GM19324 (cell line): ENCODE results near the gene RIMBP2.

Experiments
- ATAC-seq: cut with Tn5 transposase; IDR thresholded peaks from one replicate; pipeline ENCODE4 v1.9.1; 2021; ENCODE audit warnings: mild to moderate bottlenecking, moderate library complexity; ENCODE audit not compliant: unreplicated experiment, low FRiP score

Gene RIMBP2

DNA sequence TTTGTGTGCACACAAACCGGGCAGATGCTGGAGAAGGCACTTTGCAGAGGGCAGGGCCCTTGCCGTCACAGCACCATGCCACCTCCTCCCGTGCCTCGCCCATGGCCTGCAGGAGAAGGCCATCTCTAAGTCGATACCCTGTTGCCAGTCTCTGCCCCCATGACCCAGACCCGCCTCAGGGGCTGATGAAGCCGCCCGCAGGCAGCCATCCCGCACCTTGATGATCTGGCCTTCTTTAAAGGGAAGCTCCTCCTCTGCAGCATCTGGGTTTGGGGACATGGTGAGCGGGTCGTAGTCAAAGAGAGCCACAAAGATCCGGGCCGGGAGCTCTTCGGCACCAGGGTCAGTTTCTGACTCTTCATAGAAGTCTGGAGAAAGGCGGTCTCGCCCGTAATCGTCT is 302.2 kb downstream of the RIMBP2 start:
- ATAC-seq: no peak

DNA sequence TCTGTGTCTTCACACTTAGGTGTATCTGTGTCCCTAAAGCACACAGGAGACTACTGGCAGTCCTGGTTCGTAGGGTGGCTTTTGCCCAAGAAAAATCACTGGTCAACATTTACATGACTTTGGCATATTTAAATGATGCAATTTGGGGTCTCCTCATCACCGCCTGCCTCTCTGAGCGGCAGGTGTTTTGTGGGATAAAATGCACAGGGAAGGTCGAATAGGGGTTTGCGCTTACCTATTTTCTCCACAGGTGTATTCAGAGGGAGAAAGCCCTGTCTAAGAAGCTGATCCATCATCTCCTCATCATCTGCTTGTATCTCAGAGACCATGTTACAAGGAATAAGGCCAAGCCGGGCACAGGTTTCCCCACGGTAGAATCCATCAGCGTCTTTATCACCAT is 303.7 kb downstream of the RIMBP2 start:
- no peak for ATAC-seq

GRCh38 chr12:130405332-130405731 is 310.8 kb downstream of the RIMBP2 start:
- no peak for ATAC-seq

DNA sequence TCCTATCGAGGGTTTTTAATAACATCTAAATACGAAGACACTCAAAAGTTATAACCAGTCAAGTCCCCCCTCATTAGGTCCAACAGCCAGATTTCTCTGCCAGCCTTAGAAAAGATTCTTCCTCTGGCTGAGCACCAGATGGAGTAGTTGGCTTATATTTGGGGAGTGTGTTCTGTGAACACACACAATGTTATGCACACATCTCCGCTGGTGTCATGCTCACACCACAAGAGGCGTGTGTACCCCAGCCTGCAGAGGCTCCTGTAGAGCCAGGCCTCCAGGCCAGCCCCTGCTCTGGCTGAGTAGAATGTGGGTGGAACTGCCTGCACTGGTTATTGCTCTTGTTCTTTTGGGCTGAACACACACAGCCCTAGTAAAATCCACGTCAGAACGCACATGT is 314.4 kb downstream of the RIMBP2 start:
- ATAC-seq: no peak

DNA sequence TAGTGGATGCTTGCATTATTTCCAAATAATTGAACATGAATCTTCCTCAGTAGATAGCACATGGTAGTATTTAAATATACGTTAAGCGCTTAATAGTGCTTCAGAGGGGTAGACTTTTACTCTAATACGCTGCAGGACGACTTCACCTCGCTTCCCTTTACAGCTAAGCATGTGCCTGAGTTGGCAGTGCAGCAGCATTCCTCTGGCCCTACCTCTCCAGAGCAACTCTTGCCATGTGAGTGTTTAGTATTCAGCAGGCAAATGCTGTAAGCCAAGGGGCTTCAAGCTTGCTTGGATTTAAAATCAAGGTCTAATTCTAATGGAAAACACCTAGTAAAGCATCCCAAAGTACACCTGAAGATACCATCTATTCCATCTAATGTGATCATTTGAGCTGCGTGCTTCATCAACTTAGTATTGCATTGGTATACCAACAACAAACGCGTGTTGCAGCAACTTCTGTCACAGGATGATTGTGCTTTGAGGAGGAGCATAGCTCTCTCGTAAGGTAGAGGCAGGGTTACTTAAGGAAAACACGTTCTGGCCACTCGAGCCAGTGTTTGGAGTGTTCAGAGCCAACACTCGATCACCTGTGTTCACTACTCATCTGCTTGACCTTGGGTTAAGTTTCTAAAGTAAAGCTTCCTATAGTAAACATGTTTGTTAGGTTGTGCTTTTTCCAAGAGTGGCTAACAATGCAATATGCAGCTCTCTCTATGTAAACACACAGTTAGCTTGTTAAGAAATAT is 317.8 kb downstream of the RIMBP2 start:
- no peak for ATAC-seq

DNA sequence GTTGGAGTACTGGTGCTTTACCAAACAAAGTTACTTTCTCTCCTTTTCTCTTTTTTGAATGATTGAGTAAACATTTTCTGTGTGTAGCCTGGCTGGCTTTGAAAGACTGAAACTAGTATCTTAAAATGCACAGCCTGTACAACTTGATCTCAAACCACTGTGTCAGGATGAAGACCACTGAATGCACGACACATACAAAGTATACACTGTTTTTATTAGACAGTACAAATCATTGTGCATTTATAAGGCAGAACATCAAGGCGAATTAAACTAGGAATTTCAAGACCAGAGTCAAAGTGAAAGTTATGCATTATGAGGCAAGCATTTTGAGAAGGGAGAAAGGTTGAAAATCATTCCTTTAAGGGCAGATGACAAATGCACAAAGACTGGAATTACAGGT is 319.4 kb downstream of the RIMBP2 start:
- no peak for ATAC-seq

GRCh38 chr12:130394906-130395305 is 321.2 kb downstream of the RIMBP2 start:
- ATAC-seq: no peak

DNA sequence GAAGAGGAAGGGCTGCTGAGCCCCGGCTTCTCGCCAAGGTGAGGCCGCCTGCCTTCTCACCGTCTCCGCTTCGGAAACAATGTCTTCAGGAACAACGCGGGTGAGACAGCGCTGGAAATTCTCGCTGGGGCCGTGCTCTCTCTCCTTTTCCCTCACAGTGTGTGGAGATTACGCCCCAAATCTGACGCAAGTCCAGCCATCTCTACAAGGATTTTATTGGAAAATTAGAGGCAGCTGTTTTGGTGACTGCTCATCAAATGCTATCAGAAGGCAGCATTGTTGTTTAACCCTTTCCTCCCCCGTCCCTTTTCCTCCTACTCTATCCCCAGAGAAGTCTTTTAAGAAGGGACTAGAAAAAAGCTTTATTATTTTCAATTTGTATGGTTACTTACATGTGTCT is 324.9 kb downstream of the RIMBP2 start:
- ATAC-seq: no peak

DNA sequence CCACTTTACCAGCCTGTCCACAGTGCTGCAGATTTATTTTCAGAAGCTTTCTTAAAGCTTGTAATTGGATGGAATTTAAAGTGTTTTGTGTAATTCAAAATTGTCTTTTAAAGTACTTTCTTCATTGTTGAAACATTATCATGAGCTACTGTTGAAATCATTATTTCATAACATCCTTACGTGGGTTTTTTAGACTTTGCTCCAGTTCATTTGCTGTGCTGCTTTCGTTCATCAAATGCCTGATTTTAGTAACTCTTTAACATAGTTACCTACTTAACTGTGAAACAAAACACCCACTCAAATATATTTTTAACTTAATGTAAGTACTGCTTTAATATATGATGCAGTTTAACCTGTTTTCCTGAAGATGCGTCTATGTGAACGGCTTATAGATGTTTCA is 330.9 kb downstream of the RIMBP2 start:
- ATAC-seq: no peak

DNA sequence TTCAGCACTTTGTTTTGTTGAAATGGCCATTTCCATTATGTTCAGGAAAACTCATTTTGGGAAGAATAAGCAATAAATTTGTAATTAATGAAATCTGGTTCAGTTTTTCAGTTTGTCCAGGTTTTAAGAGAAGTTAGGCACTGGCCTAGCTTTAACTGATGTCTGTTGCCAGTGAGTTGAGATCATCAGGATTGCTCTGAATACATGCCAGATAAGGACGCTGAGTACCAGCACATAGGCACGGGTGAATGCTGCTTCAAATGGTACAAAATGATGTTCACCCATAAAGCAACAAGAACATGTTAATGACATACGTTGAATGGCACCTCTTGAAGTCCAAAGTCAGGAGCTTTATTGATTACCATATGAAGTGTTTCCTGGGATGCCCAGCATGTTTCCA is 331.9 kb downstream of the RIMBP2 start:
- ATAC-seq: no peak

DNA sequence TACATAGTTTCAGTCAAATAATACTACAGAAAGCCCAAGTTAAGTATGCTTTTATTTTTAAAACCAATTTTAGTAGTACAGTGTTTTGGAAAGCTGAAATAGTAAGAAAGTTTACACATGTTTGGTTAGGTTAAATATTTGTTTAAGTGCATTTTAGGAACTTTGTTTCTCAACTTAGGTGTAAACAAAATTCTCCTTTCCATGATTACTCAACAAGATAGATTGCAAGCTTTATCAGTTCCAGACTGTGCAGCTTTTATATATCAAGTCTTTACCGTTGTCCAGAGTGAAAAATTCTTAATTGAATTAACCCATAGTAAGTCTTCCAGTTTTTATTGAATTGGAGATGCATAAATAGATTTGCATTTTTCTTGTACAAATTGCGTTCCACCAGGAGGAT is 333.3 kb downstream of the RIMBP2 start:
- no peak for ATAC-seq

DNA sequence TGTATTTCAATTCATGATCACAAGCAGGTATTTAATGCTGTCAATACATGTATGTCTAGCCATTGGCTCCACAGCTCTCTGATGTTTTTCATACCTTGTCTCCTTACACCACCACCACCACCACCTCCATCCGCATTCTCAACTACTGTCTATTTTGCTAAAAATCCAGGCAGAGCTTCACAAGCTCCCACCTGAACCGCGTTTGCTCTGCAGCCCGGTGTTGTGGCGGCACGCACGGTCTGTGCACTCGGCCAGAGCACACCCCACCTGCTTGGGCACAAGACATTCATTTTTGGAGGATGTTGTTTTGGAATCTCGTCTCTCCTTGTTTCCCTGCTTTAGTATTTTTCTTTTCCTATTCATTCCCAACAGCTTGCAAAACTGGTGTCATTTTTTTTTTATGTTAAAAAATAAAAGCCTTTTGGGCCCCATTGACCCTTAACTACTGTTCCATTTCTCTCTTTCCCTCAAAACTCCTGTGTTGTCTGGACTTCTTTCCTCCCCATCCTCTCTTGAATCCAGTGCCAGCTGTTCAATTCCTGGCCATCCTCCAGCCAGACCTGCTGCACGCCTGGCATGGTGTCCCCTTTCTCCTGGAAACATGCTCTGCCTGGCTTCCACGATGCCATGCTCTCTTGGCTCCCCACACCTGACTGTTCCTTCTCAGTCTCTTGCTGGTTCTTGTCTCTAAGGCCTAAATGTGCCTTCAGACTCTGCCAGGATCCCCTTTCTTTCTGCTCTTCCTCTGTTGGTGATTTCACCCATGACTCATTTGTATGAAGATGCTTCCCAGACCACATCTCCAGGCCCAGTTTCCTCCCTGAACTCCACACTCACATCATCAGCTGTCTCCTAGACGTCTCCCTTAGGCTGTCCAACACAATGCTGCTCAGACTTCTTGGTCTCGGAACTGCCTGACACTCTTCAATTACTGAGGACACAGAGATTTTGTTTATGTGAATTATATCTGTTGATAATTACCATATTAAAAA is 340.5 kb downstream of the RIMBP2 start:
- ATAC-seq: no peak

GRCh38 chr12:130374083-130374482 is 342.0 kb downstream of the RIMBP2 start:
- ATAC-seq: no peak

DNA sequence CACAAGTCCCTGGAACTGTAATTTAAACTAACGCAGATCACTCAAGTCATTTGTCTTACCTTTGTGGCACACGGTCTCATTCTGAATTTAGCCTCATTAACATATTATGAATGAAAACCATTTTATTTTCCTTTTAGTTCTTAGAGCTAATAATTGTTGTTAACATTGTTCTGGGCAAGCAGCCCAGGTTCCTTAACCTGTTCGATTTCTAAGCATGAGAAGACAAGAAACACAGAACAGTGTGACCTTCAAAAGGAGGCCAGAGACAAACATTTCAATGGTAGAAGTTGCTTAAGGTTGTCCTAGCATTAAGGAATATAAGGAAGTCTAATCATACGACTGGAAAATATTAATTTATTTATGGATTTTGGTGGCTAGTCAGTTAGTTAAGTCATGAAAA is 343.2 kb downstream of the RIMBP2 start:
- no peak for ATAC-seq

- ATAC-seq: no peak
Observed at GRCh38 chr12:130371296-130371695, 344.8 kb downstream of the RIMBP2 start.

GRCh38 chr12:130369816-130370215 is 346.3 kb downstream of the RIMBP2 start:
- ATAC-seq: no peak

- ATAC-seq: no peak
Observed at GRCh38 chr12:130367523-130367922, 348.6 kb downstream of the RIMBP2 start.

GRCh38 chr12:130367003-130367402 is 349.1 kb downstream of the RIMBP2 start:
- ATAC-seq: no peak

DNA sequence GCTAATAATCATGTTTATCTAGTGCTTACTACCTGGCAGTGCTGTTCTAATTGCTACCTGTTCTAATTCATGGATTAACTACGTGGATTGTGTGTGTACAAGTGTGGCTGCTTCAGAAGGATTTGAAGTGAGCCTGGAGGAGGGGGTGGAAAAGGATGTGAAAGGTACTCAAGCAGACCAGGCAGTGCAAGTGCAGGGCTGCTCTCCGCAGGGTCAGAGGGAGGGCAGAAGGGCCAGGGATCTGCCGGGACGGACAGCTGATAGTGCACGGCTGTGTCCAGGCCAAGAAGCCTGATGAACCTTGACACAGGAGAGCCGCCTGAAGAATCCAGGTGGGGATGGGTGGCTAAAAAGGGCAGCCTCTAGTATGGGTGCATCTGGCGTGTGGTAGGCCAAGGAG is 349.9 kb downstream of the RIMBP2 start:
- no peak for ATAC-seq

GRCh38 chr12:130364578-130364977 is 351.5 kb downstream of the RIMBP2 start:
- no peak for ATAC-seq

GRCh38 chr12:130362060-130362459 is 354.0 kb downstream of the RIMBP2 start:
- ATAC-seq: no peak
